HUES64 (cell line): ENCODE data around the gene TAS1R3.
A peak's percentile ranks its signal among the peaks of the same experiment; 100 is the strongest.
"Not testable (repeated sequence)": the region's sequence is repeated elsewhere in the genome, so short reads cannot be mapped to it uniquely, and the experiment has no call there.

ENCODE experiments used
- H3K27ac ChIP-seq: 2 replicates; pipeline ENCODE4 v1.7.0; 2013; ENCODE audit warnings: low read depth, low read length, inconsistent platforms
- H3K27me3 ChIP-seq: 2 replicates; pipeline ENCODE4 v1.6.1; 2013; ENCODE audit warnings: mild to moderate bottlenecking, low read length; ENCODE audit not compliant: insufficient read depth
- H3K36me3 ChIP-seq: 2 replicates; pipeline ENCODE4 v1.6.1; 2013; ENCODE audit warnings: mild to moderate bottlenecking, low read length; ENCODE audit not compliant: insufficient read depth
- H3K4me1 ChIP-seq: 2 replicates; pipeline ENCODE4 v1.6.1; 2013; ENCODE audit warnings: mild to moderate bottlenecking, low read length, moderate library complexity; ENCODE audit not compliant: insufficient read depth
- H3K4me3 ChIP-seq: 2 replicates; pipeline ENCODE4 v1.5.1; 2013; ENCODE audit warnings: mild to moderate bottlenecking, low read length, moderate library complexity
- H3K9ac ChIP-seq: 2 replicates; pipeline ENCODE4 v1.6.1; 2013; ENCODE audit warnings: mild to moderate bottlenecking, low read depth, low read length
- H3K9me3 ChIP-seq: 2 replicates; pipeline ENCODE4 v1.6.1; 2013; ENCODE audit warnings: low read depth, low read length; ENCODE audit not compliant: insufficient read depth
- WGBS: fragments of 150-250, 120-280 bp; methylation state at CpG from one replicate; pipeline ENCODE4 v1.1.7; 2013; ENCODE audit warnings: missing lambda C conversion rate; 5-methylcytosine and 5-hydroxymethylcytosine counted together

TAS1R3 gene

DNA sequence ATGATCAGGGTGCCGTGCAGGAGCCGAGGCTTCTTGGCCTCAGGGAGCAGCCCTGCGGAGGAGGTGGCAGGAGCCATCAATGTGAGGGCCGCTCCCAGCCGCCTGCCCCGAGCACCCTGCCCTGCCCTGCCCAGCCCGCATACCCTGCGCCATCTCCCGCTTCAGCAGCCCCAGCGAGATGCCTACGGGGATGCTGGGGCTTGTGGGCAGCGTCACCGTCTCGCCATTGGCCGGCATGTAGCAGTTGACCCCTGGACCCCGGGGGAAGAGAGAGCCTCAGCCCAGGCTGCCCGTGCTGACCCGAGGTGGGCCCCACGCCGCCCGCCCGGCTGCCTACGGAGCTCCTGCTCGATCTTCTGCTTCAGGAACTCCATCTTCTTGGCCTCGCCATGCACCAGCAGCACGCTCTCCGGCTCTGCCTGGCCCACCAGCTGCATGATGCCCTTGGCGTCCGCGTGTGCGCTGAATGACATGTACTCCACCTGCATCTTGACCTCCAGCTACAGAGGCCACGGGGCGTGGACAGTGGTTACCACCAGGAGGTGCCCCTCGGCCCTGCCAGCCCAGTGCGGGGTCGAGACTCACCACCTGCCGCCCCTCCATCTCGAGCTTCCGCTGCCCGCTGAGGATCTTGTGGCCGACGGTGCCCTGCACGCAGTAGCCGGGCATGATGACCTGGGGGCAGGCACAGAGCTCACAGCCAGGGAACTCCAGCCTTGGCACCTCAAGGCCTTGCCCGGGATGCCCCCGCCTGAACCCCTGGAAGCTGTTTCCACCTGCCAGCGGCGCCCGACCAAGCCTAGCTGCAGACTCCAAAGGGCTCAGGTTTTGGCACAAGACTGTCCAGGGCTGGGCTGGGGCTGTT, 18.4 kb upstream of the TAS1R3 start:
- no peak overlapping the region for H3K4me3 ChIP-seq
- peaks cover 55% of the 10 kb centered on the region for H3K36me3 ChIP-seq
- no peak overlapping the region for H3K27ac ChIP-seq
- no peak overlapping the region for H3K9ac ChIP-seq
- peaks cover 7% of the 10 kb centered on the region for H3K4me1 ChIP-seq
- H3K27me3 ChIP-seq = no peaks in the 10 kb centered on the region
- 95% methylated on average over 49 of the region's 49 CpGs for WGBS
- H3K9me3 ChIP-seq = no peaks in the 10 kb centered on the region

DNA sequence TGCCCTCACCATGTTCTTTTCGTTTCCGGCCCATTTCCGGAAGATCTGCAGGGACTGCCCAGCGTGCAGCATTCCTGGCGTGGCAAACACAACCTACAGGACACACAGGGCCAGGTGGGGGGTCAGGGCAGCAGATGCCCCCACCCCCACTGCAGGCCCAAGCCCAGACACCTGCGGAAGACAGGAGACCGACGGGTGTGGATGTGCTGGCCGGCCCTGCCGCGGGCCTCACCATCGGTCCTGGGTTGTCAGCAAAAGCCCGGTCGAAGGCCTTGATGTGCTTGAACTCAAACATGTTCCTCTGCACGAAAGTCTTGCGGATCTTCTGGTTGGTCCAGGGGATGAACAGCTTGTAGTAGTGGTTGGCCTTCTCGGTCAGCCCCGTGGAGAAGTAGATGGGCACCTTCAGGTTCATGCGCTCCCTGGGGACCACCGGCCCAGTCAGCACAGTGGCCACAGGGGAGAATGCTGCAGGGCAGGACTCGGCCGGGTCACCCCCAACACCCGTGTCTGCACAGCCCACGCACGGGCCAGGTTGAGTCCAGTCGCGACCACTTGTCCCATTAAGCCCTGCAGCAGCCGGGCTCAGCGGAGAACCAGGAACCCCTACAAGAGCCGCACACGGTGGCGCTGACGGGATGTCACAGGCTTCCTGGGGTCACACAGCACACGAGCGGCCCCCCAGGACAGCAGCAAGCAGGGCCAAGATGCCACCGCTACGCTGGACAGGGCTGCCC, 17.4 kb upstream of the TAS1R3 start:
- H3K36me3 ChIP-seq = peaks cover 63% of the 10 kb centered on the region
- WGBS = 94% methylated on average over 37 of the region's 37 CpGs

DNA sequence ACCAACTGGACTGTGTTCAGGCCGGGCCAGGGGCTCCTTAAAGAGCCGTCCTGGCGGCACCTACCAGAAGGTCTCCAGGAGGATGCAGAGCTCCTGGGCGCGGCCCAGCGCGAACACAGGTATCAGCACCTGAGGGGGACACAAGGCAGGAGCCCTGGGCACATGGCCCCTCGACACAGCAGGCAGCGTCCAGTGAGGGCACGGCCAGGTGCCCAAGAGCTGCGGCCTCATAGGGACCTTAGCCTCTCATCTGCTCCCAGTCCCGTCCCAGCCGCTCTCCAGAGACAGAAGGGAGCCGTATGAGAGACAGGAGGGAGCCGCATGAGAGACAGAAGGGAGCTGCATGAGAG, 16.9 kb upstream of the TAS1R3 start:
- H3K27me3 ChIP-seq = no peaks in the 10 kb centered on the region
- H3K36me3 ChIP-seq = peaks cover 68% of the 10 kb centered on the region
- peaks cover 11% of the 10 kb centered on the region for H3K4me1 ChIP-seq
- H3K9me3 ChIP-seq = no peaks in the 10 kb centered on the region
- H3K9ac ChIP-seq = no peak overlapping the region
- H3K27ac ChIP-seq = no peak overlapping the region
- WGBS = 95% methylated on average over 15 of the region's 15 CpGs
- H3K4me3 ChIP-seq = no peak overlapping the region

More for the DNA sequence above, 17.4 kb upstream of the TAS1R3 start:
- H3K27me3 ChIP-seq = no peaks in the 10 kb centered on the region
- no peaks in the 10 kb centered on the region for H3K9me3 ChIP-seq
- peaks cover 11% of the 10 kb centered on the region for H3K4me1 ChIP-seq
- no peak overlapping the region for H3K27ac ChIP-seq
- H3K4me3 ChIP-seq = no peak overlapping the region
- no peak overlapping the region for H3K9ac ChIP-seq

DNA sequence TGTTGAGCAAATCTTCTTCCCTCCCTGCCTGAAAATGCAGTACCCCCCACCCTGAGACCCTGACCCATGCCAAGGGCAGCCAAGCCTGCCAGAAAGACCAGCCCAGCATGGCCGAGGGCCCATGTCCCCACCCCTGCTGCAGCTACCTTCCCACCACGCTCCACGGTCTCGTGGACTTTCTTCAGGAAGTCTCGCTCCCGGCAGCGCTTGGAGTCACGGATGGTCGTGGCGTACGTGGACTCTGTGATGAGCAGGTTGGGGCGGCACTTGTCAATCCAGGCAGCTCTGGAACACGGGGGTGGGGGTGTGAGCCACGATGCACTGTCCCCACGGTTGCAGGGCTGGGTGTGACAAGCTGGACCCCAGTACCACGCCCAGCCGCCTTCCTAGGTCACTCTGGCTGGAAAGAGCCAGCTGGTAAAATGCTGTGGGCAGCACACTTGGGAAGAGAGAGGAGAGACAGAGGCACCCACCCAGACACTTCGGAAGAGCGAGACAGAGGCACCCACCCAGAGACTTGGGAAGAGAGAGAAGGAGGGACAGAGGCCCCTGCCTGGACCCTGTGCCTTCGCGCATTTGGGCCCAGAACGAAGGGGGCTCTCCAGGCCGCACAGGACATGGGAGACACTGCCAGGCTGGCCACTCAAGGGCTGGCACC, 16.3 kb upstream of the TAS1R3 start:
- Histone ChIP-seq H3K27ac (peak overlapping the region; percentile 86), H3K4me3 (0 out of 2 replicates have a peak overlapping the region, but pooled peaks have one; percentile 23), H3K4me1 (peaks cover 11% of the 10 kb centered on the region), H3K9ac (peak overlapping the region; percentile 73), H3K36me3 (peaks cover 73% of the 10 kb centered on the region), H3K27me3 (no peaks in the 10 kb centered on the region), H3K9me3 (no peaks in the 10 kb centered on the region)
- WGBS = 95% methylated on average over 23 of the region's 23 CpGs

DNA sequence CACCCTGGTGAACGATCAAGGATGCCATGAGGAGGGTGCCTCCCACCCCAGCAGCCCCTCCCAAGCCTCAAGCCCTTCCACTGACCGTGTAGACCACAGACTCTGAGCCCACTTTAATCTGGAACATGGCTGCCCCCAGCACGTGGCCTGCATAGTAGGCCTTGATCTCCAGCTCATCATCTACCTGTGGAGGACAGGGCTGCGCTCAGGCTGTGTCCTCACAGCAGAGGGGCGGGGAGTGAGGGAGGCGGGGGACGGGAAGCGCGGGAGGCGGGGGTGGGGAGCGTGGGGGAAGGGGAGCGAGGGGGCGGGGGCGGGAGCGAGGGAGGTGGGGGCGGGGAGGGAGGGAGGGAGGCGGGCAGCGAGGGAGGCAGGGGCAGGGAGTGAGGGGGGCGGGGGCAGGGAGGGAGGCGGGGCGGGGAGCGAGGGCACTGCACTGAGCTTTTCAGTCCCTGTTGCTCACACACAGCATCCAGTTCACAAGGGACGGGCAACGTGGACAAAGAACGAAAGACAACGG, 15.6 kb upstream of the TAS1R3 start:
- peak overlapping the region; percentile 23; the same call in 1 of the 2 replicates for H3K4me3 ChIP-seq
- H3K27me3 ChIP-seq = no peaks in the 10 kb centered on the region
- peak overlapping the region; percentile 86 for H3K27ac ChIP-seq
- peaks cover 67% of the 10 kb centered on the region for H3K36me3 ChIP-seq
- peak overlapping the region; percentile 73 for H3K9ac ChIP-seq
- WGBS = 20% methylated on average over 9 of the region's 26 CpGs
- H3K4me1 ChIP-seq = peaks cover 11% of the 10 kb centered on the region
- H3K9me3 ChIP-seq = no peaks in the 10 kb centered on the region

DNA sequence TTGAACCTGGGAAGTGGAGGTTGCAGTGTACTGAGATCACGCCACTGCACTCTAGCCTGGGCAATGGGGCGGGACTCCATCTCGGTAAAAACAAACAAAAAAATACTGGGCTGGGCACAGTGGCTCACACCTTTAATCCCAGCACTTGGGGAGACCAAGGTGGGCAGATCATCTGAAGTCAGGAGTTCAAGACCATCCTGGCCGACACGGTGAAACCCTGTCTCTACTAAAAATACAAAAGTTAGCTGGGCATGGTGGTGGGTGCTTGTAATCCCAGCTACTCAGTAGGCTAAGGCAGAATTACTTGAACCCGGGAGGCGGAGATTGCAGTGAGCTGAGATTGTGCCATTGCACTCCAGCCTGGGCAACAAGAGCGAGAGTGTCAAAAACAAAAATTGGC, 14.9 kb upstream of the TAS1R3 start:
- peaks cover 65% of the 10 kb centered on the region for H3K36me3 ChIP-seq
- WGBS = 91% methylated on average over 8 of the region's 8 CpGs
- not testable (repeated sequence) for H3K9ac ChIP-seq, H3K4me3 ChIP-seq, H3K27ac ChIP-seq, H3K9me3 ChIP-seq, H3K27me3 ChIP-seq
- peaks cover 11% of the 10 kb centered on the region for H3K4me1 ChIP-seq

DNA sequence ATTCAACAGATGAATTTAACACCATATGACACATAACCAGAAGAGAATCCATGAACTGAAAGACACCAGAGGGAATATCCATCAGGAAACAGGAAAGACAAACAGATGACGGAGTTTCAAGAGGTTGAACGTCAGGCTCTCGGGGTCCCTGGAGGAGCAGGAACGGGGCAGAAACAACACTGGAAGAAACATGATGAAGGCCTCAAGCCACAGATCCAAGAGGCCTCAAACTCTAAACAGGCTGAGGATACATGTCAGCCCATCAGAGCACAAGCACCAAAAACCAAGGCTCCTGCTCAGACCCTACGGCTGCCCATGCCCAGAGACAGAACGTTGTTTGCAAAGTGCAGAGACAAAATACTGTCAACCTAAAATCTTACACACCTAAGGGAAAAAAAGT, 13.7 kb upstream of the TAS1R3 start:
- no peak overlapping the region for H3K4me3 ChIP-seq
- no peak overlapping the region for H3K27ac ChIP-seq
- H3K36me3 ChIP-seq = peaks cover 55% of the 10 kb centered on the region
- H3K9me3 ChIP-seq = no peaks in the 10 kb centered on the region
- WGBS = 94% methylated on average over 6 of the region's 6 CpGs
- H3K4me1 ChIP-seq = peaks cover 11% of the 10 kb centered on the region
- H3K27me3 ChIP-seq = no peaks in the 10 kb centered on the region
- no peak overlapping the region for H3K9ac ChIP-seq

DNA sequence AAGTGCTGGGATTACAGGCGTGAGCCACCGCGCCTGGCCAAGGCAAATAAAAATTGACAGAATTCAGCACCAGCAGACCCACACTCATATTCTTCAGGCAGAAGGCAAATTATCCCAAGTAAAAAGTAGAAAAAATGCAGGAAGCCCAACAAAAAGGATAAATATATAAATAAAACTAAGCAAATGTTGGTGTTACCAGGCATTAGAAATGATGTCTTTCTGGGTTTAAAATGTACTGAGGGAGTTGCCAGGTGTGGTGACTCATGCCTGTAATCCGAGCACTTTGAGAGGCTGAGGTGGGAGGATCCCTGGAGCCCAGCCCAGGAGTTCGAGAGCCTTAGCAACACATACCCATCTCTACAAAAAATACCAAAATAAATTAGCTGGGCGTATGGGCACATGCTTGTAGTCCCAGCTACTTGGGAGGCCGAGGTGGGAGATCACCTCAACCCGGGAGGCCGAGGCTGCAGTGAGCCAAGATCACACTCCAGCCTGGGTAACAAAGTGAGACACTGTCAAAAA, 12.9 kb upstream of the TAS1R3 start:
- H3K9me3 ChIP-seq = no peaks in the 10 kb centered on the region
- H3K4me1 ChIP-seq = peaks cover 11% of the 10 kb centered on the region
- H3K27ac ChIP-seq = no peak overlapping the region
- no peak overlapping the region for H3K9ac ChIP-seq
- no peak overlapping the region for H3K4me3 ChIP-seq
- WGBS = 92% methylated on average over 9 of the region's 9 CpGs
- H3K36me3 ChIP-seq = peaks cover 47% of the 10 kb centered on the region
- no peaks in the 10 kb centered on the region for H3K27me3 ChIP-seq

DNA sequence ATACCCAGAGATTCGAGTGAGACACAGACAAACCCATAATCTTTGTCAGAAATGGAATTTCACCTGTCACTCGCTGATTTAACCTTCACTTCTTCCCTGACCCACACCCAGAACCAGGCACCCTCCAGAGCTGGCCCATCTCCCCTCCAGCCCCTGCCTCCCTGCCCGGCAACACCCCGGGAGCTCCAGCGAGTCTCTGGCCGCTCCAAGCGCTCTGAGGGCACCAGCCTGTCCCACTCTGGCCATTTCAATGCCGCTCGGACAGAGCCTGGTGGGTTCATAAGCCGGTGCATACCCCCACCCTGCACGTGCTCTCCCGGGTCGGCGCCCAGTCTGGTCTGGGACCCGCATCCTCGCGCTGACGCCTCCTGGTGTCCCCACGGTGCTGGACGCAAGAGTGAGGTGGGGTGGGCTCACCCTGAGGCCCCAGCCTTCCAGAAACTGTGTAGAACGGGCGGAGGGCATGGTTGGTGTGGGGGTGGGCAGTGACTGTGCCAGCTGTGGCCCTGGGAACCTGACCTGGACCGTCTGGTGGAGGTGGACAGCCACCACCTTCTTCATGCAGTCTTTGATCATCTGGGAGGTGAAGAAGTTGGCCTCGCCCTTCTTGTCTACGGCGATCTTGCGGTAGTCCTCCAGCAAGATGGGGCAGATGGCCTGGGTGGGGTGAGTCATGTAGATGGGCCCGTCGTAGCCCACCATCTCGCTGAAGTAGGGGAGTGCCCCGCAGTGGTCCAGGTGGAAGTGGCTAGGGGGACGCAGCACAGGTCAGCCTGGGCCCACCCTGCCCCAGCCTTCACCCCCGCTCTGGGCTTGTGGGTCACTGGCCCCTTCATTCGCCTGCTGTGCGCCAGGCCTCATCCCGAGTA, 12.1 kb upstream of the TAS1R3 start:
- H3K27ac ChIP-seq = no peak overlapping the region
- no peak overlapping the region for H3K4me3 ChIP-seq
- no peak overlapping the region for H3K9ac ChIP-seq
- no peaks in the 10 kb centered on the region for H3K9me3 ChIP-seq
- H3K27me3 ChIP-seq = no peaks in the 10 kb centered on the region
- WGBS = 92% methylated on average over 36 of the region's 36 CpGs
- H3K4me1 ChIP-seq = peaks cover 11% of the 10 kb centered on the region
- H3K36me3 ChIP-seq = peaks cover 39% of the 10 kb centered on the region

DNA sequence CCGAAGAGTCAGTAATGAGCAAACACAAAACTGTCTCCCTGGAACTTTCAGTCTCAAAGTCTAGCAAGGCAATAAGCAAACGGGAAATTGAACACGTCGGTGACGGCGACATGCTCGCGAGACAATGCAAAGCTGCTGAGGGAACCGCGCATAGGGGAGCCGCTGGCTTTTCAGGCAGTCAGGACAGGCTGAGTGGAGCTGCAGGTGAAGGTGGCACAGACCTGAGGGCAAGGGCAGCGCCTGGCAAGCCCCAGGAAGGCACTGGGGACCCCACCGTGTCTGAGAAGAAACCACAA, 11.5 kb upstream of the TAS1R3 start:
- 95% methylated on average over 13 of the region's 13 CpGs for WGBS

More for the DNA sequence above, 11.5 kb upstream of the TAS1R3 start:
- Histone ChIP-seq H3K9ac (no peak overlapping the region), H3K27ac (no peak overlapping the region), H3K4me1 (peaks cover 11% of the 10 kb centered on the region), H3K9me3 (no peaks in the 10 kb centered on the region), H3K36me3 (peaks cover 33% of the 10 kb centered on the region), H3K4me3 (no peak overlapping the region), H3K27me3 (no peaks in the 10 kb centered on the region)
